SK-N-SH (cell line): ENCODE results near the gene FXR1. TPM values are rescaled to one million over a fixed set of nuclear protein-coding genes. Genes with fewer than 3 reads are reported as not detected.

Source experiments
- CTCF ChIA-PET: fragments of 300-600, 350-600 bp; formaldehyde crosslinking; extraction: SDS; loops from one replicate; lab custom pipeline; 2021; lab: Yijun Ruan, JAX
- POLR2A ChIA-PET: fragments of 350-600 bp; sonication (Branson Sonifier 250); formaldehyde crosslinking; extraction: SDS; loops from one replicate; lab custom pipeline; 2020; ENCODE audit warnings: antibody characterized with exemption, inconsistent platforms; lab: Yijun Ruan, JAX
- DNase-seq: peaks from one replicate; pipeline ENCODE4 v3.0.0; 2012
- H2AFZ ChIP-seq: fragments of 200-600 bp; sonication (generic); 2 replicates; pipeline ENCODE4 v1.8.1; 2016; ENCODE audit warnings: antibody characterized with exemption, mild to moderate bottlenecking, low read depth
- H3F3A ChIP-seq: fragments of 200-600 bp; sonication (generic); replicated peaks from 2 replicates; pipeline ENCODE3; 2016; ENCODE audit warnings: antibody characterized with exemption, mild to moderate bottlenecking; ENCODE audit not compliant: insufficient read depth
- H3K27ac ChIP-seq, 2 experiments: fragments of 200-500 bp in 1 of 2; fragments of 200-600 bp in 1 of 2; sonication (Bioruptor generic) in 1 of 2; sonication (generic), shearing (Covaris generic) in 1 of 2; 2 replicates each; pipeline versions ENCODE4 v1.5.1 to v1.6.1; 2014 to 2016; ENCODE audit warnings: low read depth in 2 of 2, inconsistent platforms in 1 of 2, low read length in 1 of 2, mild to moderate bottlenecking in 1 of 2, mixed read lengths in 1 of 2
- H3K27me3 ChIP-seq: fragments of 200-600 bp; sonication (generic), shearing (Covaris generic); 2 replicates; pipeline ENCODE4 v1.6.1; 2016; ENCODE audit warnings: mixed run types; ENCODE audit not compliant: insufficient read depth
- H3K36me3 ChIP-seq, 2 experiments: fragments of 200-500 bp in 1 of 2; fragments of 200-600 bp in 1 of 2; sonication (Bioruptor generic) in 1 of 2; sonication (generic) in 1 of 2; replicated peaks in 1 of 2; 2 replicates each; pipeline versions ENCODE3 to v1.5.1; 2014 to 2016; ENCODE audit warnings: low read length in 1 of 2, mild to moderate bottlenecking in 1 of 2; ENCODE audit not compliant: insufficient read depth in 2 of 2, control insufficient read depth in 1 of 2
- H3K4me1 ChIP-seq, 2 experiments: fragments of 200-500 bp in 1 of 2; fragments of 200-600 bp in 1 of 2; sonication (Bioruptor generic) in 1 of 2; sonication (generic), shearing (Covaris generic) in 1 of 2; 2 replicates each; pipeline versions ENCODE4 v1.5.1 to v1.6.1; 2014 to 2016; ENCODE audit warnings: low read depth in 1 of 2, low read length in 1 of 2, mixed run types in 1 of 2; ENCODE audit not compliant: insufficient read depth in 2 of 2, control insufficient read depth in 1 of 2
- H3K4me2 ChIP-seq: fragments of 200-600 bp; sonication (generic), shearing (Covaris generic); 2 replicates; pipeline ENCODE4 v1.6.1; 2017; ENCODE audit warnings: mixed run types
- H3K4me3 ChIP-seq, 2 experiments: fragments of 200-500 bp in 1 of 2; fragments of 200-600 bp in 1 of 2; sonication (Bioruptor generic) in 1 of 2; sonication (generic), shearing (Covaris generic) in 1 of 2; 2 replicates each; pipeline versions ENCODE4 v1.5.1 to v1.8.1; 2014 to 2016; ENCODE audit warnings: low read depth in 2 of 2, inconsistent platforms in 1 of 2, low read length in 1 of 2, mild to moderate bottlenecking in 1 of 2, mixed read lengths in 1 of 2, moderate library complexity in 1 of 2
- H3K79me2 ChIP-seq: fragments of 200-600 bp; sonication (generic); 2 replicates; pipeline ENCODE4 v1.8.1; 2017; ENCODE audit warnings: mild to moderate bottlenecking; ENCODE audit not compliant: insufficient read depth
- H3K9ac ChIP-seq: fragments of 200-600 bp; sonication (generic); 2 replicates; pipeline ENCODE4 v1.6.1; 2017; ENCODE audit warnings: mixed run types
- H3K9me2 ChIP-seq: fragments of 200-600 bp; sonication (generic); 2 replicates; pipeline ENCODE4 v1.6.1; 2017; ENCODE audit warnings: mixed run types
- H3K9me3 ChIP-seq: fragments of 200-600 bp; sonication (generic); 2 replicates; pipeline ENCODE4 v1.6.1; 2017; ENCODE audit warnings: mixed run types, mild to moderate bottlenecking, moderate library complexity
- H4K20me1 ChIP-seq: fragments of 200-600 bp; sonication (generic); 2 replicates; pipeline ENCODE4 v1.6.1; 2017; ENCODE audit warnings: mild to moderate bottlenecking, mixed run types; ENCODE audit not compliant: insufficient read depth
- CHD2 ChIP-seq: fragments of 150-350 bp; IDR thresholded peaks from 2 replicates; pipeline ENCODE4 v1.6.1; 2018; ENCODE audit warnings: low read length; ENCODE audit not compliant: partially characterized antibody
- ELF1 ChIP-seq: IDR thresholded peaks from 2 replicates; pipeline ENCODE4 v1.4.0; 2012
- EP300 ChIP-seq, 2 experiments: IDR thresholded peaks; 2 replicates each; pipeline versions ENCODE4 v1.4.0 to v1.6.1; 2012; ENCODE audit warnings: borderline replicate concordance in 1 of 2, low read depth in 1 of 2, low read length in 1 of 2
- FOXM1 ChIP-seq: IDR thresholded peaks from 2 replicates; pipeline ENCODE4 v1.4.0; 2012; ENCODE audit warnings: low read depth, mild to moderate bottlenecking
- GABPA ChIP-seq: IDR thresholded peaks from 2 replicates; pipeline ENCODE4 v1.4.0; 2012; ENCODE audit warnings: low read depth, mild to moderate bottlenecking
- GATA2 ChIP-seq: sonication (generic); formaldehyde crosslinking; IDR thresholded peaks from 2 replicates; pipeline ENCODE4 v1.5.0; 2020; ENCODE audit warnings: mild to moderate bottlenecking, missing genetic modification reagents
- MXI1 ChIP-seq: IDR thresholded peaks from 2 replicates; pipeline ENCODE4 v1.6.1; 2012; ENCODE audit warnings: mild to moderate bottlenecking, low read depth, low read length, improper control_type of control experiment
- RCOR1 ChIP-seq: fragments of 150-350 bp; IDR thresholded peaks from 2 replicates; pipeline ENCODE4 v1.6.1; 2017; ENCODE audit warnings: antibody characterized with exemption, low read length
- RXRA ChIP-seq: IDR thresholded peaks from 2 replicates; pipeline ENCODE4 v1.4.0; 2012; ENCODE audit warnings: low read depth, mild to moderate bottlenecking, borderline replicate concordance
- SIN3A ChIP-seq: IDR thresholded peaks from 2 replicates; pipeline ENCODE4 v1.6.1; 2012; ENCODE audit warnings: low read depth, mild to moderate bottlenecking, low read length, moderate library complexity, borderline replicate concordance
- SMC3 ChIP-seq: IDR thresholded peaks from 2 replicates; pipeline ENCODE4 v1.6.1; 2012; ENCODE audit warnings: low read depth, low read length, improper control_type of control experiment
- TAF1 ChIP-seq: IDR thresholded peaks from 2 replicates; pipeline ENCODE4 v1.6.1; 2012; ENCODE audit warnings: low read depth, mild to moderate bottlenecking, low read length, moderate library complexity, borderline replicate concordance
- TCF12 ChIP-seq: IDR thresholded peaks from 2 replicates; pipeline ENCODE4 v1.4.0; 2012
- TEAD4 ChIP-seq: IDR thresholded peaks from 2 replicates; pipeline ENCODE4 v1.4.0; 2012; ENCODE audit warnings: mild to moderate bottlenecking, borderline replicate concordance; ENCODE audit not compliant: insufficient read depth
- WGBS: methylation state at CpG from one replicate; pipeline ENCODE4 v1.1.6; 2017; ENCODE audit warnings: low lambda C conversion rate; 5-methylcytosine and 5-hydroxymethylcytosine counted together
- polyA plus RNA-seq, 3 experiments: library from polyadenylated mRNA; depleted of rRNA; stranded (reverse); fragments of >200 nt; gene quantifications; 2 replicates each; pipeline ENCODE4 v1.2.3, GENCODE V29; 2012
- TF ChIP-seq, protein P1 (sequence below): fragments of 200-600 bp; sonication (generic); IDR thresholded peaks from 2 replicates; pipeline ENCODE4 v1.6.1; 2017; ENCODE audit warnings: antibody characterized with exemption, mild to moderate bottlenecking, moderate library complexity
- TF ChIP-seq, protein P2 (sequence below): IDR thresholded peaks from 2 replicates; pipeline ENCODE4 v1.4.0; 2012; ENCODE audit warnings: low read depth, borderline replicate concordance
- TF ChIP-seq, protein P3 (sequence below): IDR thresholded peaks from 2 replicates; pipeline ENCODE4 v1.4.0; 2012; ENCODE audit warnings: low read depth
- TF ChIP-seq, protein P4 (sequence below): IDR thresholded peaks from 2 replicates; pipeline ENCODE4; 2012

The FXR1 gene
- polyA plus RNA-seq, 1 of the 3 experiments (the other 2 are of a cell fraction) = 114 TPM

DNA sequence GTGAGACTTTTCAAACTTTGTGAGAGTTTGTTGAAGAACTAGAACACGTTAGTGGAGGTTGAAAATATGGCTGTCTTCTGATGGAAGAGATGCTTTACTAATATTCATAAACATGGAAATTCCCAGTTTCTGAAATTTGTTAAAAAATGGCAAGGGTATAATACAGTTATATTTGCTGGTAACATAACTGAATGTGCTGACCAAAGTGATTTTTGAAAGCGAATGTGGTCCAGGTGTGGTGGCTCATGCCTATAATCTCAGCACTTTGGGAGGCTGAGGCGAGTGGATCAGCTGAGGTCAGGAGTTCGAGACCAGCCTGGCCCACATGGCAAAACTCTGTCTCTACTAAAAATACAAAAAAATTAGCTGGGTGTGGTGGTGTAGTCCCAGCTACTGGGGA lies 18.1 kb downstream of the FXR1 start:
- H3K9me2 ChIP-seq = no peaks in the 10 kb centered on the region
- POLR2A ChIA-PET = no interaction called here
- no peak overlapping the region for H3K27ac ChIP-seq
- H3F3A ChIP-seq = no peaks in the 10 kb centered on the region
- 95% methylated on average over 4 of the region's 4 CpGs for WGBS
- no peaks in the 10 kb centered on the region for H3K27me3 ChIP-seq
- TF ChIP-seq TAF1 = no peak
- no peak for TF ChIP-seq RXRA
- TF ChIP-seq TCF12 = no peak
- peaks cover 94% of the 10 kb centered on the region for H4K20me1 ChIP-seq
- H3K4me2 ChIP-seq = no peak overlapping the region
- no peak overlapping the region for H3K4me3 ChIP-seq
- CTCF ChIA-PET = interaction anchor here (1.2 kb wide), 1 partner anchor 18 kb away, joined by 3 read pairs; the partner anchor contains the start of gene FXR1
- no peak overlapping the region for H2AFZ ChIP-seq
- H3K9ac ChIP-seq = no peak overlapping the region
- no peaks in the 10 kb centered on the region; a peak in 3 of 4 replicates for H3K4me1 ChIP-seq
- 0 out of 2 replicates have a peak, but pooled peaks cover 4% of the 10 kb centered on the region for H3K9me3 ChIP-seq
- peaks cover 13 to 17% of the 10 kb centered on the region in 2 experiments for H3K36me3 ChIP-seq
- no peak for DNase-seq
- peaks cover 99% of the 10 kb centered on the region for H3K79me2 ChIP-seq

DNA sequence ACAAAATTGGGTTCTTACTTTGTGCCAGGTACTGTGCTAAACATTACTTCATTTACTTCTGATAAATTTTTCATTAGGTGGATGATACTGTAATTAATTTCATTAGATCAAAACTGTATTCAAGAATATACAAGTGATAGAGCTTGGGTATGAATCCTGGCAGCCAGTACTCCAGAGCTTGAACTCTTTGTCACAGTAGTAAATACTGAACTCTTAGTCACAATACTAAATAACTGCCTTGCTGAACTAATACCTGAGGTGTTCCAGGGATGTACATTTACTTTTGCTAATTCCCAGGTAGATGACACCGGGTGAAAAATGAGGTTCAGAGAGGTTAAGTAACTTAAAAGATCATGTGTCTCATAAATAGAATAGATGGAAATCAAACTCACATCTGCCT lies 20.3 kb downstream of the FXR1 start:
- H3K4me2 ChIP-seq = no peak overlapping the region
- peaks cover 22 to 33% of the 10 kb centered on the region in 2 experiments for H3K36me3 ChIP-seq
- H3K4me1 ChIP-seq = no peaks in the 10 kb centered on the region; a peak in 2 of 4 replicates
- H3K79me2 ChIP-seq = peaks cover 100% of the 10 kb centered on the region
- H3K27ac ChIP-seq = no peak overlapping the region
- POLR2A ChIA-PET = no interaction called here
- WGBS = 91% methylated on average over 1 of the region's 1 CpG
- CTCF ChIA-PET = no interaction called here
- no peaks in the 10 kb centered on the region for H3F3A ChIP-seq
- H2AFZ ChIP-seq = no peak overlapping the region
- no peak for DNase-seq
- H4K20me1 ChIP-seq = peaks cover 72% of the 10 kb centered on the region
- TF ChIP-seq FOXM1 (no peak), EP300 (IDR thresholded peaks at IDR 0.05; ENCODE audit: borderline replicate concordance in 1 of 2, low read depth in 1 of 2, low read length in 1 of 2) (no peak), RCOR1 (no peak), ELF1 (no peak)
- TF ChIP-seq, all 33 proteins: peak for 0
- H3K4me3 ChIP-seq = no peak overlapping the region
- H3K9ac ChIP-seq = no peak overlapping the region
- 0 out of 2 replicates have a peak, but pooled peaks cover 2% of the 10 kb centered on the region for H3K9me3 ChIP-seq
- no peaks in the 10 kb centered on the region for H3K9me2 ChIP-seq
- H3K27me3 ChIP-seq = no peaks in the 10 kb centered on the region

DNA sequence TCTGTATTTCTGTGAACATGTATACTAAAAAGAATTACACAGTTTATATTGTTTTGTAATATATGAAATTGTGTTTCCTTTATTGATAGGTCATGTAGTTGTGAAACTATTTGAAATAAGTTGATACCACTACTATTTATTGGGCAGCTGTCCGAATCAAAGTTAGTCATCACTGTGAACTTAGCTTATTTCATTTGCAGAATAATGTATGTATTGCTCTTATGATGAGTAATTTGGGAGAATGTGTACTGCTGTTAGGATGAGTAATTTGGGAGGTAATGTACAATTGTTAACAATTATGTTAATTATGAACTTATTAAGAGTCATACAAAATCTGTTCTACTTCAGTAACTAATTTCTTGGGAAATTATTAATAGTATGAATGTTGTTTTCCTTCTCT lies 22.2 kb downstream of the FXR1 start:
- H3K27me3 ChIP-seq = no peaks in the 10 kb centered on the region
- H3K9ac ChIP-seq = no peak overlapping the region
- no peak for DNase-seq
- ChIA-PET POLR2A (no interaction called here), CTCF (interaction anchor here (1.4 kb wide), 2 partner anchors 16 to 23 kb away, joined by 3 to 4 read pairs; no protein-coding TSS in a partner anchor)
- no peaks in the 10 kb centered on the region; a peak in 2 of 4 replicates for H3K4me1 ChIP-seq
- no peaks in the 10 kb centered on the region for H3F3A ChIP-seq
- no peak overlapping the region for H3K4me3 ChIP-seq
- H3K9me2 ChIP-seq = no peaks in the 10 kb centered on the region
- peaks cover 26 to 42% of the 10 kb centered on the region in 2 experiments for H3K36me3 ChIP-seq
- H4K20me1 ChIP-seq = peaks cover 56% of the 10 kb centered on the region
- 66% methylated on average over 1 of the region's 1 CpG for WGBS
- no peaks in the 10 kb centered on the region for H3K9me3 ChIP-seq
- no peak overlapping the region for H2AFZ ChIP-seq
- no peak overlapping the region for H3K4me2 ChIP-seq
- no peak overlapping the region for H3K27ac ChIP-seq
- peaks cover 100% of the 10 kb centered on the region for H3K79me2 ChIP-seq
- TF ChIP-seq TEAD4 (no peak), CHD2 (no peak), GABPA (no peak), MXI1 (no peak), GATA2 (no peak), SIN3A (no peak), SMC3 (no peak)
- TF ChIP-seq, protein P1, sequence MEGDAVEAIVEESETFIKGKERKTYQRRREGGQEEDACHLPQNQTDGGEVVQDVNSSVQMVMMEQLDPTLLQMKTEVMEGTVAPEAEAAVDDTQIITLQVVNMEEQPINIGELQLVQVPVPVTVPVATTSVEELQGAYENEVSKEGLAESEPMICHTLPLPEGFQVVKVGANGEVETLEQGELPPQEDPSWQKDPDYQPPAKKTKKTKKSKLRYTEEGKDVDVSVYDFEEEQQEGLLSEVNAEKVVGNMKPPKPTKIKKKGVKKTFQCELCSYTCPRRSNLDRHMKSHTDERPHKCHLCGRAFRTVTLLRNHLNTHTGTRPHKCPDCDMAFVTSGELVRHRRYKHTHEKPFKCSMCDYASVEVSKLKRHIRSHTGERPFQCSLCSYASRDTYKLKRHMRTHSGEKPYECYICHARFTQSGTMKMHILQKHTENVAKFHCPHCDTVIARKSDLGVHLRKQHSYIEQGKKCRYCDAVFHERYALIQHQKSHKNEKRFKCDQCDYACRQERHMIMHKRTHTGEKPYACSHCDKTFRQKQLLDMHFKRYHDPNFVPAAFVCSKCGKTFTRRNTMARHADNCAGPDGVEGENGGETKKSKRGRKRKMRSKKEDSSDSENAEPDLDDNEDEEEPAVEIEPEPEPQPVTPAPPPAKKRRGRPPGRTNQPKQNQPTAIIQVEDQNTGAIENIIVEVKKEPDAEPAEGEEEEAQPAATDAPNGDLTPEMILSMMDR = no peak
- TF ChIP-seq, protein P2, sequence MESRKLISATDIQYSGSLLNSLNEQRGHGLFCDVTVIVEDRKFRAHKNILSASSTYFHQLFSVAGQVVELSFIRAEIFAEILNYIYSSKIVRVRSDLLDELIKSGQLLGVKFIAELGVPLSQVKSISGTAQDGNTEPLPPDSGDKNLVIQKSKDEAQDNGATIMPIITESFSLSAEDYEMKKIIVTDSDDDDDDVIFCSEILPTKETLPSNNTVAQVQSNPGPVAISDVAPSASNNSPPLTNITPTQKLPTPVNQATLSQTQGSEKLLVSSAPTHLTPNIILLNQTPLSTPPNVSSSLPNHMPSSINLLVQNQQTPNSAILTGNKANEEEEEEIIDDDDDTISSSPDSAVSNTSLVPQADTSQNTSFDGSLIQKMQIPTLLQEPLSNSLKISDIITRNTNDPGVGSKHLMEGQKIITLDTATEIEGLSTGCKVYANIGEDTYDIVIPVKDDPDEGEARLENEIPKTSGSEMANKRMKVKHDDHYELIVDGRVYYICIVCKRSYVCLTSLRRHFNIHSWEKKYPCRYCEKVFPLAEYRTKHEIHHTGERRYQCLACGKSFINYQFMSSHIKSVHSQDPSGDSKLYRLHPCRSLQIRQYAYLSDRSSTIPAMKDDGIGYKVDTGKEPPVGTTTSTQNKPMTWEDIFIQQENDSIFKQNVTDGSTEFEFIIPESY = no peak
- TF ChIP-seq, protein P3, sequence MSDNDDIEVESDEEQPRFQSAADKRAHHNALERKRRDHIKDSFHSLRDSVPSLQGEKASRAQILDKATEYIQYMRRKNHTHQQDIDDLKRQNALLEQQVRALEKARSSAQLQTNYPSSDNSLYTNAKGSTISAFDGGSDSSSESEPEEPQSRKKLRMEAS = no peak
- TF ChIP-seq, protein P4, sequence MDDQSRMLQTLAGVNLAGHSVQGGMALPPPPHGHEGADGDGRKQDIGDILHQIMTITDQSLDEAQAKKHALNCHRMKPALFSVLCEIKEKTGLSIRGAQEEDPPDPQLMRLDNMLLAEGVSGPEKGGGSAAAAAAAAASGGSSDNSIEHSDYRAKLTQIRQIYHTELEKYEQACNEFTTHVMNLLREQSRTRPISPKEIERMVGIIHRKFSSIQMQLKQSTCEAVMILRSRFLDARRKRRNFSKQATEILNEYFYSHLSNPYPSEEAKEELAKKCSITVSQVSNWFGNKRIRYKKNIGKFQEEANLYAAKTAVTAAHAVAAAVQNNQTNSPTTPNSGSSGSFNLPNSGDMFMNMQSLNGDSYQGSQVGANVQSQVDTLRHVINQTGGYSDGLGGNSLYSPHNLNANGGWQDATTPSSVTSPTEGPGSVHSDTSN = no peak
